Ishikawa (cell line): Measurements from ENCODE around the gene TMPRSS6.

ENCODE experiments used
- EP300 ChIP-seq: IDR thresholded peaks from 2 replicates; pipeline ENCODE4 v1.6.1; 2012; ENCODE audit warnings: borderline replicate concordance
- FOXM1 ChIP-seq: IDR thresholded peaks from 2 replicates; pipeline ENCODE4 v1.6.1; 2012; ENCODE audit warnings: low read depth, borderline replicate concordance
- RAD21 ChIP-seq: IDR thresholded peaks from 2 replicates; pipeline ENCODE4 v1.6.1; 2012; ENCODE audit warnings: low read depth

DNA sequence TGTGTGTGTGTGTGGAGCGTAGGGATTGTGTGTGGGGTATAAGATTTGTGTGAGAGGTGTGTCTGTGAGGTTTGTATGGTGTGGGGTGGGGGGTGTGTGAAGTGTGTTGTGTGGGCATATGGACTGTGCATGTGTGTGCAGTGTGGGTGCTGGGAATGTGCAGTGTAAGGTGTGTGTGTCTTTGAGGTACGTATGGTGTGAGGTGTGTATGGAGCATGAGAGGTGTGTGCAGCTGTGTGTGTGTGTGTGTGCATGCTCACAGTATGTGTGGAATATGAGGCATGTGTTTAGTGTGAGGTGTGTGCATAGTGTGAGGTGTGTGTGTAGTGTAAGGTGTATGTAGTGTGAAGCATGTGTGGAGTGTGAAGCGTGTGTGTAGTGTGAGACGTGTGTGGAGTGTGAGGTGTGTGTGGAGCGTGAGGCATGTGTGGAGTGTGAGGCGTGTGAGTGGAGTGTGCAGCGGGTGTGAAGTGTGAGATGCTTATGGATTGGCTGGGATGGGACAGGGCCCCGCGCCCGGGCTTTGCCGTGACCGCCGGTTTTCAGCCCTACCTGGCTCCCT is 1.7 kb upstream of the TMPRSS6 start:
- TF ChIP-seq EP300 (no peak), RAD21 (no peak), FOXM1 (no peak)
